ENCODE measurements around the gene UVRAG. TPM values are rescaled to one million over a fixed set of nuclear protein-coding genes. Genes with fewer than 3 reads are reported as not detected.

Gene UVRAG
- total RNA-seq, 1 donor from 2014 or later, result 31.0 TPM

- H3K9me3 ChIP-seq, result no peaks in the 10 kb centered on the region
- TF ChIP-seq CTCF (IDR thresholded peaks at IDR 0.05), result no peak
- H3K36me3 ChIP-seq, result no peaks in the 10 kb centered on the region
- H3K27ac ChIP-seq, result no peak overlapping the region
- no peaks in the 10 kb centered on the region for H3K4me1 ChIP-seq
- no peaks in the 10 kb centered on the region for H3K27me3 ChIP-seq
- DNase-seq, result no peak
- no peak overlapping the region for H3K4me3 ChIP-seq
- intact Hi-C loops (cut with DNase I), result no loop called here
- ATAC-seq, result no peak
Observed at GRCh38 chr11:75776546-75776945, 38.5 kb upstream of the UVRAG start.

- no peak overlapping the region for H3K27ac ChIP-seq
- H3K4me3 ChIP-seq, result no peak overlapping the region
- DNase-seq (no peak), ATAC-seq (peak; percentile 67)
- H3K9me3 ChIP-seq, result no peaks in the 10 kb centered on the region
- no peaks in the 10 kb centered on the region for H3K36me3 ChIP-seq
- intact Hi-C loops (cut with DNase I), result no loop called here
- no peaks in the 10 kb centered on the region for H3K27me3 ChIP-seq
- TF ChIP-seq CTCF (IDR thresholded peaks at IDR 0.05), result no peak
- no peaks in the 10 kb centered on the region for H3K4me1 ChIP-seq
Observed at GRCh38 chr11:75777461-75778110, 37.4 kb upstream of the UVRAG start.

GRCh38 chr11:75778962-75779361, 36.0 kb upstream of the UVRAG start:
- no peaks in the 10 kb centered on the region for H3K4me1 ChIP-seq
- ATAC-seq (no peak), DNase-seq (no peak)
- H3K27ac ChIP-seq, result no peak overlapping the region
- no peak overlapping the region for H3K4me3 ChIP-seq
- intact Hi-C loops (cut with DNase I), result no loop called here
- no peaks in the 10 kb centered on the region for H3K27me3 ChIP-seq
- no peaks in the 10 kb centered on the region for H3K9me3 ChIP-seq
- no peaks in the 10 kb centered on the region for H3K36me3 ChIP-seq
- TF ChIP-seq CTCF (IDR thresholded peaks at IDR 0.05), result no peak

- no peaks in the 10 kb centered on the region for H3K4me1 ChIP-seq
- intact Hi-C loops (cut with DNase I), result no loop called here
- H3K36me3 ChIP-seq, result no peaks in the 10 kb centered on the region
- no peaks in the 10 kb centered on the region for H3K27me3 ChIP-seq
- no peak overlapping the region for H3K4me3 ChIP-seq
- DNase-seq (no peak), ATAC-seq (no peak)
- TF ChIP-seq CTCF (IDR thresholded peaks at IDR 0.05), result no peak
- H3K27ac ChIP-seq, result no peak overlapping the region
- no peaks in the 10 kb centered on the region for H3K9me3 ChIP-seq
Observed at GRCh38 chr11:75779960-75780359, 35.0 kb upstream of the UVRAG start.

GRCh38 chr11:75780888-75781287, 34.1 kb upstream of the UVRAG start:
- TF ChIP-seq CTCF (IDR thresholded peaks at IDR 0.05), result no peak
- no peaks in the 10 kb centered on the region for H3K9me3 ChIP-seq
- H3K27ac ChIP-seq, result no peak overlapping the region
- intact Hi-C loops (cut with DNase I), result no loop called here
- DNase-seq, result no peak
- H3K27me3 ChIP-seq, result no peaks in the 10 kb centered on the region
- no peaks in the 10 kb centered on the region for H3K36me3 ChIP-seq
- no peak for ATAC-seq
- H3K4me1 ChIP-seq, result no peaks in the 10 kb centered on the region
- no peak overlapping the region for H3K4me3 ChIP-seq

GRCh38 chr11:75781296-75781695, 33.7 kb upstream of the UVRAG start:
- Histone ChIP-seq H3K36me3 (no peaks in the 10 kb centered on the region), H3K27me3 (no peaks in the 10 kb centered on the region), H3K27ac (no peak overlapping the region), H3K4me3 (no peak overlapping the region), H3K4me1 (no peaks in the 10 kb centered on the region), H3K9me3 (no peaks in the 10 kb centered on the region)
- intact Hi-C loops (cut with DNase I), result no loop called here
- no peak for DNase-seq
- no peak for TF ChIP-seq CTCF (IDR thresholded peaks at IDR 0.05)
- ATAC-seq, result no peak
